A549 (cell line): ENCODE results near the gene MTFP1.
A peak's percentile ranks its signal among the peaks of the same experiment; 100 is the strongest.

Source experiments
- CHD2 ChIP-seq: fragments of 150-350 bp; IDR thresholded peaks from 2 replicates; pipeline ENCODE4 v1.6.1; 2014; ENCODE audit warnings: low read length; ENCODE audit not compliant: partially characterized antibody
- CTCF ChIP-seq: fragments of >200 bp; sonication (Bioruptor Twin); formaldehyde crosslinking; IDR thresholded peaks from 3 replicates; pipeline ENCODE4 v1.5.1; 2016
- GATA3 ChIP-seq: IDR thresholded peaks from 2 replicates; pipeline ENCODE4 v1.6.1; 2012; ENCODE audit warnings: borderline replicate concordance
- JUN ChIP-seq, 2 experiments: fragments of >200 bp; sonication (Bioruptor Twin); formaldehyde crosslinking; IDR thresholded peaks; 2 replicates in 1 of 2; 3 replicates in 1 of 2; pipeline ENCODE4 v1.6.1; 2016 to 2017
- JUNB ChIP-seq: fragments of >200 bp; sonication (Bioruptor Twin); formaldehyde crosslinking; IDR thresholded peaks from 2 replicates; pipeline ENCODE4 v1.6.1; 2016
- NR3C1 ChIP-seq: fragments of >200 bp; sonication (Bioruptor Twin); formaldehyde crosslinking; IDR thresholded peaks from 3 replicates; pipeline ENCODE4 v1.6.1; 2017
- POLR2A ChIP-seq: IDR thresholded peaks from 2 replicates; pipeline ENCODE4 v1.6.1; 2012; ENCODE audit warnings: mild to moderate bottlenecking, low read length
- RFX5 ChIP-seq: fragments of 450-650 bp; IDR thresholded peaks from 2 replicates; pipeline ENCODE4 v1.7.1; 2014; ENCODE audit warnings: antibody characterized with exemption, mild to moderate bottlenecking, moderate library complexity
- SREBF2 ChIP-seq: fragments of 450-650 bp; IDR thresholded peaks from 2 replicates; pipeline ENCODE4 v1.6.1; 2014; ENCODE audit warnings: mild to moderate bottlenecking, moderate library complexity
- TF ChIP-seq, protein P1 (sequence below): IDR thresholded peaks from 2 replicates; pipeline ENCODE4 v1.6.1; 2012
- TF ChIP-seq, protein P2 (sequence below): IDR thresholded peaks from 2 replicates; pipeline ENCODE4 v1.6.1; 2012
- TF ChIP-seq, protein P3 (sequence below): fragments of 250-450 bp; sonication (Bioruptor Pico); IDR thresholded peaks from 2 replicates; pipeline ENCODE4 v1.5.0; 2021; ENCODE audit warnings: mild to moderate bottlenecking, moderate library complexity, borderline replicate concordance
- TF ChIP-seq, protein P4 (sequence below): fragments of >200 bp; sonication (Bioruptor Twin); formaldehyde crosslinking; IDR thresholded peaks from 2 replicates; pipeline ENCODE4 v1.6.1; 2016

DNA sequence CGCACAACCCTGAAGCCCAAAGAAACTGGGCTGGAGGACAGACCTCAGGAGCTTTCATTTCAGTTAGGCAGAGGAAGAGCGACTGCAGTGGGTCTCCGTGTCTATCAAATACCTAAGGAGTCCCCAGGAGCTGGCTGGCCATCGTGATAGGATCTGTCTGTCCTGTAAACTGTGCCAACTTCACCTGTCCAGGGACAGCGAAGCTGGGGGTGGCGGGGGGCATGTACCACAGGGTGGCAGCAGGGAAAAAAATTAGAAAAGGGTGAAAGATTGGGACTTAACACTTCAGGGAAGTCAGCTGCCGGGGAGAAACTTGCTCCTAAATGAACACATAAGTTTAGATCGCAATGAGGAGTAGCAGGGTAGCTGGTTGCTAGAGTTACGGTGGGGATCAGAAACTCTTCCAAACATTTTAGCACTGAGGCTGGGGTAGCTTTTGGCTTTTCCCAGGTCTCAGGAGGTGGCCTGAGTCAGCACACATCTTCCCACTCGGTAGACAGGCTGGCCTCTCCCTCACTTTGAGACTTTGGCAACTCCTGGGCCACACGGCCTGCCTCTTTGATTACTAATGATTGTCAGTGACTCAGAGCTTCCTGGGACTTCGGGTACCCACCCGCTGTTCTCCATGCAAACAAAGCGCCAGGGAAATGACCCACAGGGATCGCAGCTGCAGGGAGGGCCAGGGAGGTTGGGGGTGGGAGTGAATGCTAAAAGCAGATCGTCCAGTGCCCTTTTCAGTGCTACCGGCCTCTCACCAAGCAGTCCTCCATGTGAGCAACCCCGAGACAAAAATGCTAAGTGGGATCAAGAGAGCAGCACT lies 2.9 kb upstream of the MTFP1 start:
- no peak for TF ChIP-seq CTCF
- no peak for TF ChIP-seq NR3C1
- TF ChIP-seq, protein P1, sequence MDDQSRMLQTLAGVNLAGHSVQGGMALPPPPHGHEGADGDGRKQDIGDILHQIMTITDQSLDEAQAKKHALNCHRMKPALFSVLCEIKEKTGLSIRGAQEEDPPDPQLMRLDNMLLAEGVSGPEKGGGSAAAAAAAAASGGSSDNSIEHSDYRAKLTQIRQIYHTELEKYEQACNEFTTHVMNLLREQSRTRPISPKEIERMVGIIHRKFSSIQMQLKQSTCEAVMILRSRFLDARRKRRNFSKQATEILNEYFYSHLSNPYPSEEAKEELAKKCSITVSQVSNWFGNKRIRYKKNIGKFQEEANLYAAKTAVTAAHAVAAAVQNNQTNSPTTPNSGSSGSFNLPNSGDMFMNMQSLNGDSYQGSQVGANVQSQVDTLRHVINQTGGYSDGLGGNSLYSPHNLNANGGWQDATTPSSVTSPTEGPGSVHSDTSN = no peak
- peak; percentile 38 for TF ChIP-seq JUNB
- no peak for TF ChIP-seq RFX5
- TF ChIP-seq POLR2A = no peak
- no peak for TF ChIP-seq SREBF2
- TF ChIP-seq, protein P2, sequence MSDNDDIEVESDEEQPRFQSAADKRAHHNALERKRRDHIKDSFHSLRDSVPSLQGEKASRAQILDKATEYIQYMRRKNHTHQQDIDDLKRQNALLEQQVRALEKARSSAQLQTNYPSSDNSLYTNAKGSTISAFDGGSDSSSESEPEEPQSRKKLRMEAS = peak; percentile 59
- no peak; the same call in 1 of the 2 replicates for TF ChIP-seq GATA3
- TF ChIP-seq, protein P3, sequence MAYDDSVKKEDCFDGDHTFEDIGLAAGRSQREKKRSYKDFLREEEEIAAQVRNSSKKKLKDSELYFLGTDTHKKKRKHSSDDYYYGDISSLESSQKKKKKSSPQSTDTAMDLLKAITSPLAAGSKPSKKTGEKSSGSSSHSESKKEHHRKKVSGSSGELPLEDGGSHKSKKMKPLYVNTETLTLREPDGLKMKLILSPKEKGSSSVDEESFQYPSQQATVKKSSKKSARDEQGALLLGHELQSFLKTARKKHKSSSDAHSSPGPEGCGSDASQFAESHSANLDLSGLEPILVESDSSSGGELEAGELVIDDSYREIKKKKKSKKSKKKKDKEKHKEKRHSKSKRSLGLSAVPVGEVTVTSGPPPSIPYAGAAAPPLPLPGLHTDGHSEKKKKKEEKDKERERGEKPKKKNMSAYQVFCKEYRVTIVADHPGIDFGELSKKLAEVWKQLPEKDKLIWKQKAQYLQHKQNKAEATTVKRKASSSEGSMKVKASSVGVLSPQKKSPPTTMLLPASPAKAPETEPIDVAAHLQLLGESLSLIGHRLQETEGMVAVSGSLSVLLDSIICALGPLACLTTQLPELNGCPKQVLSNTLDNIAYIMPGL = no peak
- TF ChIP-seq JUN (IDR thresholded peaks at IDR 0.05) = no peak
- TF ChIP-seq, protein P4, sequence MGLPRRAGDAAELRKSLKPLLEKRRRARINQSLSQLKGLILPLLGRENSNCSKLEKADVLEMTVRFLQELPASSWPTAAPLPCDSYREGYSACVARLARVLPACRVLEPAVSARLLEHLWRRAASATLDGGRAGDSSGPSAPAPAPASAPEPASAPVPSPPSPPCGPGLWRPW = no peak
- TF ChIP-seq CHD2 = no peak
